K562 (cell line): ENCODE results near the gene ORMDL3. TPM values are rescaled to one million over a fixed set of nuclear protein-coding genes. Genes with fewer than 3 reads are reported as not detected.

Experiments
- ATAC-seq: fragments of 200-7000 bp; cut with Tn5 transposase; 3 replicates; pipeline ENCODE4 v1.9.1; 2020; ENCODE audit warnings: moderate library complexity
- BruUV-seq: library from RNA; stranded (reverse); fragments of 400-500 nt; replicated peaks from 2 replicates; lab custom pipeline; 2021; lab: Mats Ljungman, UMichigan
- CTCF ChIA-PET: fragments of 300-600 bp; formaldehyde crosslinking; extraction: SDS; loops from one replicate; lab custom pipeline; 2021; ENCODE audit warnings: low intra/inter-chr PET ratio; lab: Yijun Ruan, JAX
- POLR2A ChIA-PET: fragments of 300-600, 350-650 bp; sonication (Branson Sonifier 250); formaldehyde crosslinking; extraction: SDS; loops from one replicate; lab custom pipeline; 2021; ENCODE audit warnings: antibody characterized with exemption, inconsistent platforms; lab: Yijun Ruan, JAX
- DNase-seq, 4 experiments: peaks; one replicate each; pipeline versions ENCODE4 v3.0.0 to v3.0.0-alpha.2; 2011 to 2018; ENCODE audit warnings: low spot score in 3 of 4, mixed read lengths in 3 of 4; ENCODE audit errors: extremely low read depth in 1 of 4
- FAIRE-seq: peaks from 2 replicates; lab custom pipeline; 2011; peaks lifted over from hg19 to GRCh38; lab: Jason Lieb, UNC
- H2AFZ ChIP-seq: 2 replicates; pipeline ENCODE4 v1.6.0; 2011; ENCODE audit warnings: low read depth, low read length, control low read depth, inconsistent platforms
- H3K27ac ChIP-seq: fragments of 200-600 bp; 3 replicates; pipeline ENCODE4 v1.8.0; 2011; ENCODE audit warnings: low read depth, mild to moderate bottlenecking, control low read depth, inconsistent platforms, low read length, moderate library complexity, mixed read lengths; ENCODE audit errors: extremely low read depth
- H3K27me3 ChIP-seq, 2 experiments: fragments of 300-600 bp in 1 of 2; 2 replicates in 1 of 2; 3 replicates in 1 of 2; pipeline versions ENCODE4 v1.6.0 to v1.8.0; 2011; ENCODE audit warnings: inconsistent platforms in 2 of 2, low read length in 2 of 2, mild to moderate bottlenecking in 1 of 2, mixed read lengths in 1 of 2, moderate library complexity in 1 of 2; ENCODE audit not compliant: control insufficient read depth in 2 of 2, insufficient read depth in 2 of 2
- H3K36me3 ChIP-seq: fragments of 300-600 bp; 3 replicates; pipeline ENCODE4 v1.8.0; 2011; ENCODE audit warnings: mild to moderate bottlenecking, low read length, inconsistent platforms; ENCODE audit not compliant: control insufficient read depth, insufficient read depth
- H3K4me1 ChIP-seq, 2 experiments: fragments of 200-600 bp in 1 of 2; replicated peaks in 1 of 2; 2 replicates in 1 of 2; 3 replicates in 1 of 2; pipeline versions ENCODE4 v1.5.1 to v1.8.0; 2011; ENCODE audit warnings: inconsistent platforms in 2 of 2, low read length in 2 of 2, mild to moderate bottlenecking in 1 of 2, mixed read lengths in 1 of 2, moderate library complexity in 1 of 2; ENCODE audit not compliant: control insufficient read depth in 2 of 2, insufficient read depth in 2 of 2
- H3K4me2 ChIP-seq: 2 replicates; pipeline ENCODE4 v1.6.1; 2011; ENCODE audit warnings: low read length, control low read depth, inconsistent platforms, mixed read lengths; ENCODE audit not compliant: insufficient read depth
- H3K4me3 ChIP-seq: fragments of 200-600 bp; sonication (generic), shearing (Covaris generic); 2 replicates; pipeline ENCODE4 v1.5.1; 2016; ENCODE audit warnings: control low read depth, inconsistent platforms
- H3K79me2 ChIP-seq: fragments of 200-600 bp; 3 replicates; pipeline ENCODE4 v1.8.0; 2011; ENCODE audit warnings: low read length, inconsistent platforms; ENCODE audit not compliant: control insufficient read depth, insufficient read depth
- H3K9ac ChIP-seq, 2 experiments: 2 replicates each; pipeline versions ENCODE4 v1.6.0 to v1.6.1; 2011; ENCODE audit warnings: low read depth in 2 of 2, low read length in 2 of 2, control low read depth in 1 of 2, inconsistent platforms in 1 of 2, mild to moderate bottlenecking in 1 of 2, mixed read lengths in 1 of 2; ENCODE audit not compliant: insufficient read depth in 1 of 2
- H3K9me1 ChIP-seq: one replicate; pipeline ENCODE4 v1.6.0; 2011; ENCODE audit warnings: inconsistent platforms, mild to moderate bottlenecking, low read length, moderate library complexity; ENCODE audit not compliant: control insufficient read depth, insufficient read depth
- H3K9me3 ChIP-seq: replicated peaks from 2 replicates; pipeline ENCODE4 v1.5.1; 2011; ENCODE audit warnings: low read depth, low read length, inconsistent platforms; ENCODE audit not compliant: control insufficient read depth, insufficient read depth
- H4K20me1 ChIP-seq: replicated peaks from 2 replicates; pipeline ENCODE4 v1.6.1; 2011; ENCODE audit warnings: low read length, inconsistent platforms, mixed read lengths; ENCODE audit not compliant: control insufficient read depth, insufficient read depth
- ASH1L ChIP-seq: fragments of 450-650 bp; IDR thresholded peaks from 2 replicates; pipeline ENCODE4 v1.6.1; 2018; ENCODE audit warnings: borderline replicate concordance, mild to moderate bottlenecking, low read depth; ENCODE audit not compliant: partially characterized antibody
- BACH1 ChIP-seq: fragments of 200-800 bp; sonication (Bioruptor generic); IDR thresholded peaks from 2 replicates; pipeline ENCODE4 v1.6.1; 2016; ENCODE audit warnings: missing genetic modification characterization, missing compliant biosample characterization
- CREM ChIP-seq: IDR thresholded peaks from 2 replicates; pipeline ENCODE4 v1.6.1; 2014; ENCODE audit warnings: antibody characterized with exemption, low read depth
- CTBP1 ChIP-seq: fragments of 450-650 bp; IDR thresholded peaks from 2 replicates; pipeline ENCODE4 v1.6.1; 2016; ENCODE audit warnings: borderline replicate concordance
- E4F1 ChIP-seq: fragments of 250-450 bp; sonication (Bioruptor Pico); IDR thresholded peaks from 2 replicates; pipeline ENCODE4 v1.5.0; 2021; ENCODE audit warnings: mild to moderate bottlenecking, borderline replicate concordance
- EHMT2 ChIP-seq: fragments of 450-650 bp; IDR thresholded peaks from 2 replicates; pipeline ENCODE4 v1.6.1; 2018; ENCODE audit warnings: antibody characterized with exemption
- ESRRA ChIP-seq: fragments of 450-650 bp; IDR thresholded peaks from 2 replicates; pipeline ENCODE4 v1.6.1; 2014; ENCODE audit warnings: low read depth, mild to moderate bottlenecking, moderate library complexity, borderline replicate concordance
- ETV6 ChIP-seq, 3 experiments: fragments of 150-350 bp in 1 of 3; sonication (generic) in 1 of 3; formaldehyde crosslinking in 1 of 3; IDR thresholded peaks; 2 replicates each; pipeline versions ENCODE4 v1.6.1 to v1.8.0; 2014 to 2022; ENCODE audit warnings: borderline replicate concordance in 2 of 3, low read depth in 2 of 3, antibody characterized with exemption in 1 of 3, low read length in 1 of 3, mild to moderate bottlenecking in 1 of 3, missing genetic modification reagents in 1 of 3
- FIP1L1 ChIP-seq: fragments of 200-400 bp; formaldehyde crosslinking; IDR thresholded peaks from 2 replicates; pipeline ENCODE4 v1.6.1; 2018; ENCODE audit warnings: mild to moderate bottlenecking, low read depth, low read length; ENCODE audit not compliant: poor library complexity, severe bottlenecking
- FOXP1 ChIP-seq: sonication (generic); formaldehyde crosslinking; IDR thresholded peaks from 2 replicates; pipeline ENCODE4 v1.8.0; 2022; ENCODE audit warnings: mild to moderate bottlenecking, missing genetic modification reagents
- HDAC6 ChIP-seq: IDR thresholded peaks from 2 replicates; pipeline ENCODE4 v1.6.1; 2012; ENCODE audit warnings: low read depth, mild to moderate bottlenecking, control low read depth, inconsistent platforms, low read length, moderate library complexity
- MAFF ChIP-seq: IDR thresholded peaks from 2 replicates; pipeline ENCODE4 v1.6.1; 2012; ENCODE audit warnings: low read length, improper control_type of control experiment
- POLR2B ChIP-seq: fragments of 450-650 bp; IDR thresholded peaks from 2 replicates; pipeline ENCODE4 v1.6.1; 2018; ENCODE audit warnings: low read depth; ENCODE audit not compliant: partially characterized antibody
- POLR2H ChIP-seq: IDR thresholded peaks from 2 replicates; pipeline ENCODE4 v1.6.1; 2016; ENCODE audit warnings: missing genetic modification characterization, low read depth, mild to moderate bottlenecking, control low read depth, missing compliant biosample characterization, moderate library complexity
- TBL1XR1 ChIP-seq, 2 experiments: IDR thresholded peaks; 2 replicates each; pipeline ENCODE4 v1.6.1; 2012; ENCODE audit warnings: improper control_type of control experiment in 2 of 2, low read length in 2 of 2, mild to moderate bottlenecking in 1 of 2
- TCF7 ChIP-seq: sonication (generic); IDR thresholded peaks from 2 replicates; pipeline ENCODE4 v1.6.1; 2016; ENCODE audit warnings: antibody characterized with exemption, borderline replicate concordance
- ZC3H8 ChIP-seq: fragments of 450-650 bp; IDR thresholded peaks from 2 replicates; pipeline ENCODE4 v1.6.1; 2017
- ZNF644 ChIP-seq: fragments of 200-800 bp; sonication (Bioruptor generic); IDR thresholded peaks from 2 replicates; pipeline ENCODE4 v1.6.1; 2016; ENCODE audit warnings: low read depth, missing genetic modification characterization, missing compliant biosample characterization
- ZNF778 ChIP-seq: fragments of 450-650 bp; formaldehyde crosslinking; IDR thresholded peaks from 2 replicates; pipeline ENCODE4 v1.4.0; 2020; ENCODE audit warnings: mild to moderate bottlenecking, moderate library complexity
- WGBS: fragments of 100-300 bp; shearing (Covaris generic); methylation state at CpG from one replicate; pipeline ENCODE4 v1.1.6; 2016; ENCODE audit warnings: low coverage, mixed read lengths; ENCODE audit not compliant: insufficient coverage; ENCODE audit errors: missing lambda C conversion rate; 5-methylcytosine and 5-hydroxymethylcytosine counted together
- in situ Hi-C: fragments of 300-500 bp; cut with MboI; formaldehyde crosslinking; loops from 4 replicates; pipeline ENCODE4 v1.15.0; 2018; ENCODE audit warnings: inconsistent platforms, mixed read lengths
- intact Hi-C: fragments of 100-400 bp; cut with micrococcal nuclease; formaldehyde crosslinking; loops from 2 replicates; pipeline ENCODE4 v1.14.2; 2022
- polyA plus RNA-seq, 8 experiments: library from polyadenylated mRNA; depleted of rRNA in 4 of 8; stranded (reverse) in 5 of 8; unstranded in 3 of 8; fragments of >200 nt; fragmentation: Nextera tagmentation in 2 of 8; fragmentation: Illumina TruSeq in 1 of 8; extraction: Ambion mirVana in 2 of 8; extraction: Trizol in 1 of 8; gene quantifications; 2 replicates each; pipeline versions ENCODE4 v1.2.1 to v1.2.3, GENCODE V29; 2011 to 2014; ENCODE audit warnings: inconsistent platforms in 1 of 8, missing spikeins in 1 of 8
- total RNA-seq, 7 experiments: library from RNA; depleted of rRNA in 6 of 7; stranded (reverse); fragments of >200 nt in 6 of 7; fragmentation: Illumina TruSeq in 2 of 7; extraction: Trizol in 2 of 7; gene quantifications; 2 replicates each; pipeline versions ENCODE4 v1.2.1 to v1.2.3, GENCODE V29; 2011 to 2021; ENCODE audit warnings: low replicate concordance in 1 of 7
- TF ChIP-seq, protein P1 (sequence below): fragments of 450-650 bp; IDR thresholded peaks from 2 replicates; pipeline ENCODE4 v1.6.1; 2014; ENCODE audit warnings: low read depth, mild to moderate bottlenecking, moderate library complexity, borderline replicate concordance

ORMDL3 gene
- total and polyA plus RNA-seq, 9 of the 15 experiments (the other 6 are each of a cell fraction or from before 2014, with no cell fraction given) = 2.7 to 57.4 (median 27.1) TPM

DNA sequence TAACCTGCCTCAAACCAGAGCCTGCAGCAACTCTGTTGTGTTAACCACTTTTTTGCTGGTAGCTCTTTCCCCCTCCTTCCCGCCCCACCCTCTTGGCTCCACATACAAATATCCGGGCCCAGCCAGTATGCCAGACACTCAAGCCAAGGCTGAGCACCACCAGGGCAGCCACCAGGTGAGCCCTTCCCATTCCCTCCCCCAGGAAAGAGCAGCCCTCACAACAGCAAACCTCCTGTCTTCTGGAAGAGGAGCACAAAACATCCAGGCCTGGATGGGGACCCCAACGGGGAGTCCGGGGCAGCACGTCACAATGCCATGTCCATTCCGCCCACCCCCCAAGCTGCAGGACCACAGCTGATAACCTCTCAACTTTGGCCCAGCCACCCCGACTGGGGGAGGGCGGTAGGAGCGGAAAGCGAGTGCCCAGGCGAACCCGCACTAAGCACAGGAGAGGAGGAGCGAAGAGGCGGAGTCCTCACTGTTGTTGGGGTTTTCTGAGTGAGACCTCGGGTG lies 757 bp downstream of the ORMDL3 start:
- peaks cover 33% of the 10 kb centered on the region for H3K79me2 ChIP-seq
- peaks cover 27 to 43% of the 10 kb centered on the region in 2 experiments for H3K4me1 ChIP-seq
- H3K4me2 ChIP-seq = peak overlapping the region; percentile 95
- H3K4me3 ChIP-seq = peak overlapping the region; percentile 97
- H3K27me3 ChIP-seq = no peaks in the 10 kb centered on the region
- TSS peak; percentile 71 for BruUV-seq
- in situ Hi-C loops (no loop called here), intact Hi-C loops (loop anchor here (2.0 kb wide), 1 partner anchor 26 kb away; no protein-coding TSS in a partner anchor)
- peaks cover 28% of the 10 kb centered on the region; the same call in 2 of the 3 replicates for H3K36me3 ChIP-seq
- ChIA-PET POLR2A (interaction anchor here (0.6 to 2.0 kb wide), 8 partner anchors 8 to 313 kb away, joined by 3 to 7 read pairs (median 3); partner anchors contain the start of gene GSDMB), CTCF (no interaction called here)
- DNase-seq (peak; percentile 66 to 79 (median 73)), FAIRE-seq (peak; percentile 88), ATAC-seq (peak; percentile 76)
- 4% methylated on average over 9 of the region's 15 CpGs for WGBS
- 0 out of 2 replicates have a peak, but pooled peaks cover 14% of the 10 kb centered on the region for H4K20me1 ChIP-seq
- peaks cover 9% of the 10 kb centered on the region for H3K9me1 ChIP-seq
- H2AFZ ChIP-seq = peak overlapping the region; percentile 98
- H3K27ac ChIP-seq = peak overlapping the region; percentile 76
- H3K9ac ChIP-seq = peak overlapping the region; percentile 83 to 93
- no peaks in the 10 kb centered on the region for H3K9me3 ChIP-seq
- TF ChIP-seq MAFF (no peak), E4F1 (CRISPR knock-in tag) (no peak), EHMT2 (no peak), ZC3H8 (no peak), ZNF778 (CRISPR knock-in tag) (no peak), ETV6 (IDR thresholded peaks at IDR 0.05; ENCODE audit: borderline replicate concordance in 1 of 2, low read depth in 2 of 2, low read length in 1 of 2) (no peak), ETV6 (CRISPR knock-in tag; IDR thresholded peaks at IDR 0.05; ENCODE audit: borderline replicate concordance) (no peak), ASH1L (no peak), FIP1L1 (no peak), CREM (peak; percentile 67), POLR2B (no peak), ESRRA (0 out of 2 replicates have a peak, but pooled peaks have one; percentile 18), CTBP1 (0 out of 2 replicates have a peak, but pooled peaks have one; percentile 19), TBL1XR1 (IDR thresholded peaks at IDR 0.05; ENCODE audit: low read length in 2 of 2) (no peak), ZNF644 (tag) (no peak), TCF7 (no peak), POLR2H (tag) (no peak), BACH1 (tag) (no peak), FOXP1 (CRISPR knock-in tag) (no peak), HDAC6 (no peak)
- TF ChIP-seq, protein P1, sequence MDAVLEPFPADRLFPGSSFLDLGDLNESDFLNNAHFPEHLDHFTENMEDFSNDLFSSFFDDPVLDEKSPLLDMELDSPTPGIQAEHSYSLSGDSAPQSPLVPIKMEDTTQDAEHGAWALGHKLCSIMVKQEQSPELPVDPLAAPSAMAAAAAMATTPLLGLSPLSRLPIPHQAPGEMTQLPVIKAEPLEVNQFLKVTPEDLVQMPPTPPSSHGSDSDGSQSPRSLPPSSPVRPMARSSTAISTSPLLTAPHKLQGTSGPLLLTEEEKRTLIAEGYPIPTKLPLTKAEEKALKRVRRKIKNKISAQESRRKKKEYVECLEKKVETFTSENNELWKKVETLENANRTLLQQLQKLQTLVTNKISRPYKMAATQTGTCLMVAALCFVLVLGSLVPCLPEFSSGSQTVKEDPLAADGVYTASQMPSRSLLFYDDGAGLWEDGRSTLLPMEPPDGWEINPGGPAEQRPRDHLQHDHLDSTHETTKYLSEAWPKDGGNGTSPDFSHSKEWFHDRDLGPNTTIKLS = no peak
